DMS53 (cell line): ENCODE data around the gene BLOC1S1.

Source experiments
- DNase-seq: peaks from one replicate; lab custom pipeline; 2025; lab: John Stamatoyannopoulos, UW

The BLOC1S1 gene

DNA sequence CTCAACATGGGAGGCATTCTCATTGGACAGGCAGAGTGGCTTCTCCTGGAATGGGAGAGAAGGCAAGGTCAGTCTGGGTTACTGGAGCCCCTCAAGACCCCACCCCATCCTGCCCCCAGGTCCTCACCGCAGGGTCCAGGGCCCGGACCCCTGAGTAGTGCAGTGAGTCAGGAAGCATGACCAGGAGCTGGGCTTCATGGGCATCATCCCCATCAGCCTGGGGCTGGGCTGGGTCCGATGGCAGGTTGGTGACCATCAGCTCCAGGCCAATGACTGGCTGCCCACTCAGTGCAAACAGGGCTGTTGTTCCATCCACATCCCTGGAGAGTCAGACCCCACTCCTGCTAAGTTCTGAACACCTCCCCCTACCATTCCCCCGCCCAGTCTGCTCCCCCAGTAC lies 21.2 kb upstream of the BLOC1S1 start:
- no peak for DNase-seq

- DNase-seq: no peak
These were observed 20.5 kb upstream of the BLOC1S1 start for GRCh38 chr12:55695349-55695748.

GRCh38 chr12:55696141-55696540 lies 19.7 kb upstream of the BLOC1S1 start:
- no peak for DNase-seq

- no peak for DNase-seq
These were observed 18.9 kb upstream of the BLOC1S1 start for GRCh38 chr12:55696796-55697462.

DNA sequence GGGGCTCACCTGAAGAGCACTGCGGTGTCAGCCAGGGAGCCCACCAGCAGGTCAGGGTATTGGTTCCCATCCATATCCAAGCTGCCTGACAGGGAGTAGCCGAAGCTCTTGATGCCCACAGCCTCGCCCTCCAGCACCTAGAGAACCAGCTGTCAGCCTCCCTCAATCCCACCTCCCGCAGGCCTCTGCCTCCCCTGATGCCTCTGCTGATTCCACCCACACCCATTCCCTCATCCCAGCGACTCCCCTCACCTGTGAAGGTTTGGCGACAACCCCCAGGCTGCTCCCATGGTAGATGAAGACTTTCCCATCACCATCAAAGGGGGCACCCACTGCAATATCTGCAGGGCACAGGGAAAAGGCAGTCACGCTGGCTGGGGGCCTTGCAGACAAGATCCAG lies 18.2 kb upstream of the BLOC1S1 start:
- DNase-seq: no peak

DNA sequence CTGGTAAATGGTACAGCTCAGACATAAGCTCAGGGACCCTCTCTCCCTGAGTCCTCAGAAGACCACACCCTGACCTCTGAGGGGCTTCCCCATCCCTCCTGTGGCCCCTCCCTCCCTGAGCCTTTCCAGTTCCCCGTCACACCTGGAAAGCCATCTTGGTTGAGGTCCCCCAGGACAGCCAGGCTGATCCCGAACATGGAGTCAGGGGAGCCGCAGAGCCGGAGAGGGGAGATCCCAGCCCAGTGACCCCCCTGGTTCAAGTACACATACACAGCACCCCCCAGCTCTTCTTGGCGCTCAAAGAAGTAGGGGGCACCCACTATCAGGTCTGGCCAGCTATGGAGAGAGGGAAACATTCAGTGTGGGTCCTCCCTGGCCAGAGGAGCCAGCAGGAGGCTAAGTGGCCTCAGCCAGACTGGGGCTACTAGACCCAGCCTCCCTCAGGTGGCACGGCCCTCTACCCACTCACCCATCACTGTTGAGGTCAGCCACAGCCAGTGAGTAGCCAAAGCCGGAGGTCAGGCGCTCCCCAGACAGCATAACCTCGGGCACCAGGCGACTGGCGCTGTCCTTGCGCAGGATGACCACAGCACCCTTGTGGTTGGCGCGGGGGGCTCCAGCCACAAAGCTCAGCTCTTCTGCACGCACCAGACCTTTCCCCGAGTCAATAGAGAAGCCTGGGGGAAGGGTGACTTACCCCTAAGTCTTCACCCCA lies 17.4 kb upstream of the BLOC1S1 start:
- DNase-seq: no peak

GRCh38 chr12:55698965-55699364 lies 16.9 kb upstream of the BLOC1S1 start:
- no peak for DNase-seq

GRCh38 chr12:55699471-55700055 lies 16.3 kb upstream of the BLOC1S1 start:
- DNase-seq: no peak

GRCh38 chr12:55700255-55701018 lies 15.4 kb upstream of the BLOC1S1 start:
- DNase-seq: no peak

- no peak for DNase-seq
These were observed 13.0 kb upstream of the BLOC1S1 start for GRCh38 chr12:55702861-55703260.

DNA sequence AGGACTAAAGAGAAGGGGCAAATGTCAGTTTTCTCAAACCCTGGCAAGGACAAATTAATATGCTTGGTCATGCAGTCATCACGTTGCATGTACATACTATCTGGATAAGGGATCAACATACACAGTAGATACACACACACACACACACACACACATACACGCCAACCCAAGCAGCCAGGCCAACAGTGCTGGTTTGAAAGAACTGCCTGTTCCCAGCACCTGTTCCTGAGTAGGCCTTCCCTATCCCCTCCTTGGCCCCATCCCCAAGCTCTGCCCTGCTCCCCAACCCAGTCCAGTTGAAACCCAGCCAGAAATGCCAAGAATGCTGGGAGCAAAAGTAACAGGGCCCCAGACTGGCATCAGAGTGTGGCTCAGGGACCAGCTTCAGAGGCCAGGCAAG lies 12.6 kb upstream of the BLOC1S1 start:
- no peak for DNase-seq

DNA sequence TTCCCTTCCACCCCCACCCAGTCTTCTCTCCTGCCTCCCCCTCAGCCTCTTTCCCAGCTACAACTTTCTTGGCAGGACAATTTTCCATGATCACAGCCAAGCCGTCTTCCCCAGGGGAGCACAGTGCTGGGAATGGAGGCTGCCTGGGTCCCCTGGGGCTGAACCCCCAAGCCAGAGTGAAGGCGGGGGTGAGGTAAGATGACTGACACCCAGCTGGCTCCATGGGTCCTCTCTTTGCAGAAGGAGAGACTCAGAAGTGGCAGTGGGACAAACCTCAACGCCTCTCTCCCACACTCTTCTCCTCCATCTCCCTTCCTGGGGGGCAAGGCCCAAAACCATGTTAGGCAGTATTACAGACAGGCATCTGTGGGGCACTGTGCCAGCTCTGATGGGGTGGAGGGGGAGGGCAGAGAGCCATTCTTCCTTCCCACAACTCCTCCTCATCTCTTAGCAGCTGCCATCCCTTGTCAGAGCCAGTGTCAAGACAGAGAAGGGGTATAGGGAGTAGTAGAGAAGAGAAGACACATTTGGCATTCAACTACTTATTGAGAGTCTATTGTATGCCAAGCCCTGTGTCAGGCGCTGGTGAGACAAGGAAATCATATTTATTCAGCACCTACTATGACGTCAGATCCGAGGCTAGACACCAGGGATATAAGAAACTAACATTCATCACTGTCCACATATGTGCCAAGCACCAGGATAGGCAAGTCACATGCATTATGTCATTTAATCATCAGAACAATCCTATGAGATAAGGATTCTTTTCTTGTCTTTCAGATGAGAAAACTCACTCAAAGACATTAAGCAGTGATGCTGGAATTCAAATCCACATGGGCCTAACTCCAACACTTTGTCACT lies 11.7 kb upstream of the BLOC1S1 start:
- DNase-seq: no peak

GRCh38 chr12:55704824-55705718 lies 10.8 kb upstream of the BLOC1S1 start:
- DNase-seq: no peak

- DNase-seq: peak; percentile 65
These were observed 10.0 kb upstream of the BLOC1S1 start for GRCh38 chr12:55705782-55706402.

DNA sequence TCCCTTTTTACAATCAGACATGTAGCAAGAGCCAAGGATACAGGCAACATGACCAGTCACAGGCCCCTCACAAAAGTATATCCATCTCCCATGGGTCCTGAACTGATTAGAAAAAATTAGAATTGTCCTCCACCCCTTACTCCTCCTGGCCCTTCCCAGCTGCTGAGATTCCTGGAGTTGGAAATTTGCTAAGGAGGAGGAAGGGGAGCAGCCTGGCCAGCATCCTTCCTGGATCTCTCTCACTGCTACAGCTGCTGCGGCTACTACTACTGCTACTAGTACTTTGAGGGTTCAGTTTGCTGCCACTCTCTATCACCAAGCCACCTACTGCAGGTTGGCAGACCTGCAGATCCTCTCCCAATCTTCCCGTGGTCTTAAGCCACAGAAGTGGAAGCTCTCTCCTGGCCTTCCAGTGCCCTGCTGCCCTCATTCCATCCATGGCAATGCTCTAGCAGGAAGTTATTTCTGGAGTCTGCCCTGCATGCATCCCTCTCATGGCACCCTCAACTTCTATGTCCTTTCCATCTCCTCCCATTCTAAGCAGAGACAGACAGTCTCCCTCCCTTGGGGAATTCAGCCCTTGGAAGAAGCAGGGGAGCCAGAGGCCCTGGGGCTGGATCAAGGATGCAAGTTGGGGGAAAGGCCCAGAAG lies 9.2 kb upstream of the BLOC1S1 start:
- DNase-seq: no peak

DNA sequence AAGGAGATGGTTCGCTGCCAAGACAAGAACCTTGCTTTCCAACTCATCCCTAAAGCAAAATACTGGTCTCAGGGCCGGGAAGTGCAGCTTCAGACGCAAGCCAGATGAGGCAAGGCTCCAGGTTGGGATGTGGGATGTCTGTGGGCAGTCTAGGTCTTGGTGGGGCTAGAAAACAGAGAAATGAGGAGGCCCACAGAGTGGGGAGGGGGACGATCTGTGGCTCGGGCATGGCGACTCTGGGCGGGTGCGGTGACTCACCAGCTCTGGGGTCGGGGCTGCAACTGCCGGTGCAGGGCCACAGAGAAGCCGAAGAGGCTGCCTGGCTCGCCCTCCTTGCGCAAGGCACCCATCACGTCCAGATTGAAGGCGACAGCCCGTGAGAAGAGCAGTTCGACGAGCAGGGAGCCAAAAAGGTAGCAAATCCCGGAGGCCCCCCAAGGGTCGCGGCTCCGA lies 8.6 kb upstream of the BLOC1S1 start:
- DNase-seq: peak; percentile 44

- DNase-seq: peak; percentile 63
These were observed 7.8 kb upstream of the BLOC1S1 start, which contains the start of gene ITGA7 for GRCh38 chr12:55707841-55708694. ITGA7 (minus strand) TSS chr12:55707904; CDS start chr12:55707682, 222 bp downstream.

DNA sequence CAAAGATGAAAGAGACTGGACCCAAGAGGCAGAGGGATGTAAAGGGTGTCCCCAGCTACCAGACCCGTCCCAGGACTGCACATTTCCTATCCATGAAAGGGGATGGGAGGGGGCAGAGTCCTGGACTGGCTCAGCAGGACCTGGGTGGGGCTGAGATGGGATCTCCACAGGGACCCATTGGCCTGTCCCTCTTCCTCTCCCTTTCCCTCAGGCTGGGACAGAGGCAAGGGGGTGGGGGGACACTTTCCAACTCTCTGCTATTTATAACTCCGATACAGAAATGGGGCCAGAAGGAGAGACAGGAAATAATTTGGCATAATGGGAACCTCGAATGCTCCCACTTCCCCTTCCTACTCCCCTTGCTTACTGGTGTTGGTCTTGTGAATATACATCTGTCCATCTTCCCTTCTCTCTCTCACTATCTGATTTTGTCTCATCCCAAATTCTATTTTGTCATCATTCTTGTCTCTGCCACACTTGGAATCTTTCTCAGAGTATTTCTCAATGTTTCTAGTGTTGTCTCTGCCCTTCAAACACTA lies 7.1 kb upstream of the BLOC1S1 start:
- DNase-seq: no peak
